ENCODE data around the gene SGSM2.
A peak's percentile ranks its signal among the peaks of the same experiment; 100 is the strongest.

Gene SGSM2

GRCh38 chr17:2415081-2415480, 77.8 kb downstream of the SGSM2 start:
- no peak for DNase-seq (ENCODE audit: low read depth)
- H3K4me3 ChIP-seq (ENCODE audit: low read length) = no peak overlapping the region
- no peak for TF ChIP-seq CTCF (conservative IDR thresholded peaks at IDR 0.05; ENCODE audit: low read length)

GRCh38 chr17:2416010-2416734, 78.9 kb downstream of the SGSM2 start:
- DNase-seq (ENCODE audit: low read depth) = peak; percentile 85
- peak; percentile 93 for TF ChIP-seq CTCF (conservative IDR thresholded peaks at IDR 0.05; ENCODE audit: low read length)
- H3K4me3 ChIP-seq (ENCODE audit: low read length) = no peak overlapping the region

GRCh38 chr17:2418572-2418971, 81.3 kb downstream of the SGSM2 start:
- peak; percentile 64 for DNase-seq (ENCODE audit: low read depth)
- no peak for TF ChIP-seq CTCF (conservative IDR thresholded peaks at IDR 0.05; ENCODE audit: low read length)
- no peak overlapping the region for H3K4me3 ChIP-seq (ENCODE audit: low read length)

- TF ChIP-seq CTCF (conservative IDR thresholded peaks at IDR 0.05; ENCODE audit: low read length) = no peak
- DNase-seq (ENCODE audit: low read depth) = no peak
- H3K4me3 ChIP-seq (ENCODE audit: low read length) = no peak overlapping the region
Measured at GRCh38 chr17:2419486-2419885, 82.2 kb downstream of the SGSM2 start.

GRCh38 chr17:2420176-2420575, 82.9 kb downstream of the SGSM2 start:
- no peak overlapping the region for H3K4me3 ChIP-seq (ENCODE audit: low read length)
- TF ChIP-seq CTCF (conservative IDR thresholded peaks at IDR 0.05; ENCODE audit: low read length) = no peak
- no peak for DNase-seq (ENCODE audit: low read depth)

- H3K4me3 ChIP-seq (ENCODE audit: low read length) = no peak overlapping the region
- TF ChIP-seq CTCF (conservative IDR thresholded peaks at IDR 0.05; ENCODE audit: low read length) = peak; percentile 13; the same call in 1 of the 2 replicates
- DNase-seq (ENCODE audit: low read depth) = no peak
Measured at GRCh38 chr17:2421315-2422147, 84.2 kb downstream of the SGSM2 start.

- no peak overlapping the region for H3K4me3 ChIP-seq (ENCODE audit: low read length)
- TF ChIP-seq CTCF (conservative IDR thresholded peaks at IDR 0.05; ENCODE audit: low read length) = no peak
- no peak for DNase-seq (ENCODE audit: low read depth)
Measured at GRCh38 chr17:2423271-2423670, 86.0 kb downstream of the SGSM2 start.

Measured in AG10803 (cell line).